Ascending aorta (tissue), 2 donors: ENCODE measurements around the gene AIG1. TPM values are rescaled to one million over a fixed set of nuclear protein-coding genes. Genes with fewer than 3 reads are reported as not detected.

Source experiments
- DNase-seq, 2 donors: peaks; one replicate each; pipeline ENCODE4 v3.0.0-alpha.2; 2019; ENCODE audit warnings: low spot score in 2 of 2
- H3K27ac ChIP-seq, 2 donors: fragments of 200-600 bp; sonication (generic); one replicate each; pipeline ENCODE4 v1.5.1; 2016 to 2017; ENCODE audit warnings: mild to moderate bottlenecking in 1 of 2
- H3K27me3 ChIP-seq: fragments of 200-600 bp; sonication (generic); one replicate; pipeline ENCODE4 v1.5.1; 2017
- H3K36me3 ChIP-seq, 2 donors: fragments of 200-600 bp; sonication (generic); one replicate each; pipeline ENCODE4 v1.5.1; 2016
- H3K4me1 ChIP-seq, 2 donors: fragments of 200-600 bp; sonication (generic); one replicate each; pipeline ENCODE4 v1.5.1; 2016 to 2017; ENCODE audit warnings: mild to moderate bottlenecking in 1 of 2
- H3K4me3 ChIP-seq, 2 donors: fragments of 200-600 bp; sonication (generic); one replicate each; pipeline ENCODE4 v1.5.1; 2016 to 2017; ENCODE audit warnings: mild to moderate bottlenecking in 1 of 2
- H3K9me3 ChIP-seq, 2 donors: fragments of 200-600 bp; sonication (generic); one replicate each; pipeline ENCODE4 v1.5.1; 2016
- intact Hi-C: fragments of 100-400 bp; cut with DNase I; formaldehyde crosslinking; loops from one replicate; pipeline ENCODE4 v1.15.1; 2023
- total RNA-seq: library from RNA; depleted of rRNA; stranded (reverse); fragments of >200 nt; gene quantifications from one replicate; pipeline ENCODE4 v1.1.0, GENCODE V29; 2016
- TF ChIP-seq, protein P1 (sequence below), 3 experiments: fragments of 200-600 bp in 2 of 3; fragments of 450-650 bp in 1 of 3; sonication (generic) in 2 of 3; IDR thresholded peaks; one replicate each; pipeline ENCODE4 v1.5.1; 2016 to 2019; ENCODE audit warnings: antibody characterized with exemption in 3 of 3, mild to moderate bottlenecking in 1 of 3, moderate library complexity in 1 of 3

AIG1 gene
- total RNA-seq, 1 donor from 2014 or later = 5.3 TPM

DNA sequence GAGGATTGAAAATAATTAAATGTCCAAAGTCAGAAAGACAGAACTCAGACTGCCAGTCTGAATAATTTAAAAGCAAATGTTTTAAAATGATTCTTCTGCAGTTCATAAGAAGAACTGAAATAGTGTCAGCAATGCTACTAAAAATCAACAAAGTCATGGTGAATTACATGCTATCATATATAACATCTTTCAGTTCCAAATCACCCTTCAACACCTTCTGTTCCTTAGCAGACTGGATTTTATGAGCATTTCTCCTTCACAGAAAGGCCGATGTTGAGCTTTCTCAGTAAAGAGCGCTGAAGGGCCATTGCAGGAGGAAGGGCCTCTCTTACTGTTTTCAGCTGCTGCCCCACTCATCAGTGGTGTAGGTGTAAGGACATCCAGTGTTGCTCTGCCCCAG, 63.3 kb downstream of the AIG1 start:
- DNase-seq = no peak
- Histone ChIP-seq H3K36me3 (no peaks in the 10 kb centered on the region), H3K27ac (no peak overlapping the region), H3K9me3 (no peaks in the 10 kb centered on the region), H3K4me3 (no peak overlapping the region), H3K4me1 (no peaks in the 10 kb centered on the region), H3K27me3 (no peaks in the 10 kb centered on the region)
- intact Hi-C loops = no loop called here
- TF ChIP-seq, protein P1, sequence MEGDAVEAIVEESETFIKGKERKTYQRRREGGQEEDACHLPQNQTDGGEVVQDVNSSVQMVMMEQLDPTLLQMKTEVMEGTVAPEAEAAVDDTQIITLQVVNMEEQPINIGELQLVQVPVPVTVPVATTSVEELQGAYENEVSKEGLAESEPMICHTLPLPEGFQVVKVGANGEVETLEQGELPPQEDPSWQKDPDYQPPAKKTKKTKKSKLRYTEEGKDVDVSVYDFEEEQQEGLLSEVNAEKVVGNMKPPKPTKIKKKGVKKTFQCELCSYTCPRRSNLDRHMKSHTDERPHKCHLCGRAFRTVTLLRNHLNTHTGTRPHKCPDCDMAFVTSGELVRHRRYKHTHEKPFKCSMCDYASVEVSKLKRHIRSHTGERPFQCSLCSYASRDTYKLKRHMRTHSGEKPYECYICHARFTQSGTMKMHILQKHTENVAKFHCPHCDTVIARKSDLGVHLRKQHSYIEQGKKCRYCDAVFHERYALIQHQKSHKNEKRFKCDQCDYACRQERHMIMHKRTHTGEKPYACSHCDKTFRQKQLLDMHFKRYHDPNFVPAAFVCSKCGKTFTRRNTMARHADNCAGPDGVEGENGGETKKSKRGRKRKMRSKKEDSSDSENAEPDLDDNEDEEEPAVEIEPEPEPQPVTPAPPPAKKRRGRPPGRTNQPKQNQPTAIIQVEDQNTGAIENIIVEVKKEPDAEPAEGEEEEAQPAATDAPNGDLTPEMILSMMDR (IDR thresholded peaks at IDR 0.05) = no peak

DNA sequence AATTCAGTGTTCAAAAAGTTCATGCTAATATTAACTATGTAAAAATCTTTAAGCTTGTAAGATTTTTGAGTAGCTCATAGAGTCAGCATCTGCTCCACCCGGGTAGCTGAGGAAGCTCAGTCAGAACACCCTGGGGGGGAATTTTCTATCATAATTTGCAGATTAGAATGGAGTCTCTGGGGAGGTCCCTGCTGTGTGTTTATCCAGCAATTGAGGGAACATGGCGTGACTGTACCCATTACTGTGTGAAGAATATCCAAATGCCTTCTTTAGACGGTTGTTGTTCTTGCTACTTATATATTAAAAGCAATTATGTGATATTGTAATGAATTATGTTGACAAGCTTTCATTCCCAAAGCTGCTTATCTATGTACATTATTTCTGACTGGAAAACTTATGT, 64.8 kb downstream of the AIG1 start:
- peaks cover 0 to 2% of the 10 kb centered on the region in 2 donors for H3K36me3 ChIP-seq
- intact Hi-C loops = no loop called here

DNA sequence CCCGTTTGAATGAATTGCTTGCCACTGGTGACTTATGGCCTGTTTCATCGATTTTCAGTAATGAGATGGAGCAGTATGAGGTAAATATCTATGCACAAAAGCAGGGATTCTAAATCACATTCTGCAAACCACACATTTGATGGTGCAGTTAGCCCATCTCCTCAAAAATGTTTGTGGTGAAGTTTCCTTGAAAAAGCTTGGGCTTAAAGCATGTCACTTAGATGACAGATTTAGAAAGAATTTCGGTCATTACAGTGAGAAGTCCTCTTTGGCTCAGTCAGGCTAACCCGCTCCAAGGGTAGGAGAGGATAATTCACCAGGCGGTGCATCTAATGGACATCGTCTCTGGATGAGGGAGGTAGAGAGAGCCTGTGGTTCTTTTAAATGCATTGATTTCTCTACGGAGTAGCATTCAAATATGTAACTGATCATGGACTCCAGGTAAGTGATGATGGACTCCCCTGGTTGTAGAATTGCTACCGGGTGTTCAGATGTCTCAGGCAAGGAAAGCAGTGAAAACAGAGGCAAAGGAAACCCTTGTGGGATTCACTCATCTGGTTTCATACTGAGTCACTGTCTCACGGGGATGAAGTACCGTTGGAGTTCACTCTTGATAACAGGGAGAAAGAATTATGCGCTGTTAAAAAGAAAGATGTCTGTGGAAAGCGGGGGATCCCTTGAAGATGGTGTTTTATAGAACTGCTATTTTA, 65.3 kb downstream of the AIG1 start:
- DNase-seq = no peak
- Histone ChIP-seq H3K36me3 (peaks cover 0 to 8% of the 10 kb centered on the region in 2 donors), H3K9me3 (peaks cover 3 to 11% of the 10 kb centered on the region in 2 donors), H3K4me3 (no peak overlapping the region), H3K4me1 (no peaks in the 10 kb centered on the region), H3K27me3 (no peaks in the 10 kb centered on the region), H3K27ac (no peak overlapping the region)
- TF ChIP-seq, protein P1 (IDR thresholded peaks at IDR 0.05) = no peak
- intact Hi-C loops = no loop called here

More for the DNA sequence above, 64.8 kb downstream of the AIG1 start:
- Histone ChIP-seq H3K27ac (no peak overlapping the region), H3K27me3 (no peaks in the 10 kb centered on the region), H3K9me3 (peaks cover 0 to 5% of the 10 kb centered on the region in 2 donors), H3K4me3 (no peak overlapping the region), H3K4me1 (no peaks in the 10 kb centered on the region)
- TF ChIP-seq, protein P1 (IDR thresholded peaks at IDR 0.05) = no peak
- DNase-seq = no peak

DNA sequence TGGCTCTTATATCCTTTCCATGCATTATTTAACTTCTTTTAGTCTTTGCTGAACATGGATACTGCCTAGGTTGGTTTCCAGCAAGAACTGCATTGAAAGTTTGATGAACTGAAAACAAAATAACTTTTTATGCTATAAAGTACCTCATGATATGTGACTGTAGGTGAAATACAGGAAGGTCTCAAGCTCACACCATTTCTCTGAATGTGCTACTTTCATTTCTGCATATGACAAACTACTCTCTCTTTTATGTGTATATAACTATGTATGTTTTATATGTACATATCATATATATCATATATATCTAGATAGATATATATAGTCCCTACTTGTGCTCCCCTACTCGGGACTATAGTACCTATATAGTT, 65.9 kb downstream of the AIG1 start:
- Histone ChIP-seq H3K4me3 (no peak overlapping the region), H3K9me3 (peaks cover 6 to 16% of the 10 kb centered on the region in 2 donors), H3K36me3 (peaks cover 0 to 13% of the 10 kb centered on the region in 2 donors), H3K4me1 (no peaks in the 10 kb centered on the region), H3K27ac (no peak overlapping the region), H3K27me3 (no peaks in the 10 kb centered on the region)
- intact Hi-C loops = no loop called here
- TF ChIP-seq, protein P1 (IDR thresholded peaks at IDR 0.05) = no peak
- DNase-seq = no peak

DNA sequence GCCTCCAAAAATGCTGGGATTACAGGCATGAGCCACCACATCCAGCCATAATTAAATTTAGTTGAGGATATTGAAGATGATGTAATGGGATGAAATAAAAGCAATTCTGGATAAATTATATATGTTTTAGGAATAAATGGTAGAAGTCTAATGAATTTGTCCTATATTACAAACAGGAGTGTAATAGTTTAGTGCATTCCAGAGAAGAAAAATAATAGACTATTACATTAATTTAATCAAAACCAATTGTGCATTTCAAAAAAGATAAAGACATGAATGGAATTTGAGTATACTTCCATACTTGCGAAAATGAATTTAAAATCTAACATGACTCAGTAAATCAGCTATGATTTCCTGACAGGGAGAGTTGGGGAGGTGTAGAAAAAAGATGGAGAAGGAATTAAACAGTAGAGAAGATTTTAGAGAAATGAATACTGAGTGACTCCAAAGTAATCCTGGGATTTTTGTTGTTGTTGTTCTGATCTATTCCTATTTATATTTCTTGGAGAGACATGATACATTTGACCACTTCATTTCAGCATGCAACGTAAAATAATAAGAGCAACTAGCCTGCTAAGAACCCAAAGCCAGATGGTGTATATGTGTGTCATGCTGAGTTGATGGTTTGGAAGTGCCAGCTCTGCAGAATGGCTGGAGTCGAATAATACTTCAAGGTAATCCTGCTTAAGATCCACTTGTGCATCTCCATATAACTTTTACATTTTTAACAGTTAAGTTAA, 67.4 kb downstream of the AIG1 start:
- intact Hi-C loops = no loop called here
- peaks cover 6 to 19% of the 10 kb centered on the region in 2 donors for H3K9me3 ChIP-seq
- H3K27ac ChIP-seq = no peak overlapping the region
- H3K36me3 ChIP-seq = peaks cover 0 to 13% of the 10 kb centered on the region in 2 donors
- DNase-seq = no peak
- no peaks in the 10 kb centered on the region for H3K4me1 ChIP-seq
- no peak overlapping the region for H3K4me3 ChIP-seq
- H3K27me3 ChIP-seq = no peaks in the 10 kb centered on the region
- TF ChIP-seq, protein P1 (IDR thresholded peaks at IDR 0.05) = no peak
